DMS114 treated with DMSO at 0.1 percent for 48 hours (cell line): ENCODE measurements around the gene ADPRH.

Experiments
- DNase-seq: peaks from one replicate; lab custom pipeline; 2025; ENCODE audit not compliant: unreplicated experiment; lab: John Stamatoyannopoulos, UW

Gene ADPRH

GRCh38 chr3:119596398-119596797, 17.1 kb downstream of the ADPRH start:
- no peak for DNase-seq

- DNase-seq: no peak
These were observed 18.4 kb downstream of the ADPRH start, which contains the start of gene PLA1A for GRCh38 chr3:119597548-119598288. Gene PLA1A (plus strand): TSS chr3:119597885. CDS start chr3:119597914, 29 bp downstream.

GRCh38 chr3:119598410-119599098, 19.3 kb downstream of the ADPRH start:
- DNase-seq: no peak

GRCh38 chr3:119599558-119600174, 20.4 kb downstream of the ADPRH start:
- no peak for DNase-seq

GRCh38 chr3:119600732-119601131, 21.4 kb downstream of the ADPRH start:
- no peak for DNase-seq

- no peak for DNase-seq
These were observed 21.9 kb downstream of the ADPRH start for GRCh38 chr3:119601154-119601553.

- DNase-seq: no peak
These were observed 23.4 kb downstream of the ADPRH start for GRCh38 chr3:119602676-119603075.

- no peak for DNase-seq
These were observed 25.6 kb downstream of the ADPRH start for GRCh38 chr3:119604878-119605277.

GRCh38 chr3:119608405-119609000, 29.2 kb downstream of the ADPRH start:
- no peak for DNase-seq

- no peak for DNase-seq
These were observed 30.0 kb downstream of the ADPRH start for GRCh38 chr3:119609301-119609700.

- no peak for DNase-seq
These were observed 32.4 kb downstream of the ADPRH start for GRCh38 chr3:119611664-119612063.

GRCh38 chr3:119613201-119613600, 33.9 kb downstream of the ADPRH start:
- no peak for DNase-seq

- DNase-seq: no peak
These were observed 34.6 kb downstream of the ADPRH start for GRCh38 chr3:119613872-119614271.

GRCh38 chr3:119616056-119616455, 36.8 kb downstream of the ADPRH start:
- DNase-seq: no peak

GRCh38 chr3:119619094-119619493, 39.8 kb downstream of the ADPRH start:
- DNase-seq: no peak

GRCh38 chr3:119620899-119621298, 41.6 kb downstream of the ADPRH start:
- DNase-seq: no peak

GRCh38 chr3:119624002-119624720, 44.9 kb downstream of the ADPRH start:
- no peak for DNase-seq

GRCh38 chr3:119625451-119626153, 46.3 kb downstream of the ADPRH start:
- DNase-seq: no peak

GRCh38 chr3:119626196-119626595, 46.9 kb downstream of the ADPRH start:
- no peak for DNase-seq

- no peak for DNase-seq
These were observed 48.2 kb downstream of the ADPRH start for GRCh38 chr3:119627461-119627860.
